Measurements from ENCODE around the gene CAMK2N1.

GRCh38 chr1:20530901-20531300 lies 44.9 kb upstream of the CAMK2N1 start:
- TF ChIP-seq POLR2A (IDR thresholded peaks at IDR 0.05) (no peak), CTCF (IDR thresholded peaks at IDR 0.05) (no peak)

Data from heart left ventricle (tissue), 13 donors.